DOHH2 (cell line): ENCODE measurements around the gene IQSEC1.

Source experiments
- H3F3A ChIP-seq: fragments of 200-600 bp; sonication (generic), shearing (Covaris generic); 2 replicates; pipeline ENCODE4 v1.6.0; 2016; ENCODE audit warnings: antibody characterized with exemption, mild to moderate bottlenecking; ENCODE audit not compliant: control insufficient read depth, insufficient read depth
- H3K27ac ChIP-seq: fragments of 200-600 bp; sonication (generic); 2 replicates; pipeline ENCODE4 v1.5.1; 2014; ENCODE audit warnings: low read depth, mild to moderate bottlenecking, low read length, moderate library complexity
- H3K27me3 ChIP-seq: fragments of 200-600 bp; sonication (generic); 2 replicates; pipeline ENCODE4 v1.6.1; 2014; ENCODE audit warnings: mild to moderate bottlenecking, low read length, mixed read lengths; ENCODE audit not compliant: control insufficient read depth
- H3K36me3 ChIP-seq: fragments of 200-600 bp; sonication (generic); 2 replicates; pipeline ENCODE4 v1.6.1; 2014; ENCODE audit warnings: mild to moderate bottlenecking, low read length, moderate library complexity, mixed read lengths; ENCODE audit not compliant: control insufficient read depth
- H3K4me1 ChIP-seq: fragments of 200-600 bp; sonication (generic); 2 replicates; pipeline ENCODE4 v1.6.1; 2014; ENCODE audit warnings: mild to moderate bottlenecking, low read length, mixed read lengths; ENCODE audit not compliant: control insufficient read depth
- H3K4me2 ChIP-seq: fragments of 200-600 bp; sonication (generic); 2 replicates; pipeline ENCODE4 v1.6.0; 2014; ENCODE audit warnings: mild to moderate bottlenecking, low read length, moderate library complexity
- H3K4me3 ChIP-seq: fragments of 200-600 bp; sonication (generic); 2 replicates; pipeline ENCODE4 v1.5.1; 2014; ENCODE audit warnings: mild to moderate bottlenecking, low read length, mixed read lengths
- H3K79me2 ChIP-seq: fragments of 200-600 bp; sonication (generic); 2 replicates; pipeline ENCODE4 v1.6.1; 2014; ENCODE audit warnings: mild to moderate bottlenecking, low read length, mixed read lengths; ENCODE audit not compliant: control insufficient read depth
- H3K9me2 ChIP-seq: fragments of 200-600 bp; sonication (generic); replicated peaks from 2 replicates; pipeline ENCODE4 v1.6.1; 2014; ENCODE audit warnings: mild to moderate bottlenecking, low read length, mixed read lengths; ENCODE audit not compliant: control insufficient read depth
- H3K9me3 ChIP-seq: fragments of 200-600 bp; sonication (generic); 2 replicates; pipeline ENCODE4 v1.6.1; 2014; ENCODE audit warnings: antibody characterized with exemption, low read length, mixed read lengths; ENCODE audit not compliant: control insufficient read depth, insufficient read depth
- H4K20me1 ChIP-seq: fragments of 200-600 bp; sonication (generic); 2 replicates; pipeline ENCODE4 v1.6.0; 2014; ENCODE audit warnings: low read depth, mild to moderate bottlenecking, antibody characterized with exemption, low read length, moderate library complexity; ENCODE audit not compliant: control insufficient read depth, insufficient read depth
- CTCF ChIP-seq: fragments of 200-600 bp; sonication (generic); IDR thresholded peaks from one replicate; pipeline ENCODE4 v1.5.1; 2014; ENCODE audit warnings: antibody characterized with exemption, mild to moderate bottlenecking, low read depth, low read length; ENCODE audit not compliant: poor library complexity, severe bottlenecking
- EZH2phosphoT487 ChIP-seq: fragments of 200-600 bp; sonication (generic); IDR thresholded peaks from 2 replicates; pipeline ENCODE4 v1.6.1; 2017; ENCODE audit warnings: borderline replicate concordance, mild to moderate bottlenecking, antibody characterized with exemption, low read length, moderate library complexity, mixed read lengths

Gene IQSEC1

GRCh38 chr3:13099707-13100106, 26.5 kb upstream of the IQSEC1 start:
- H3K4me3 ChIP-seq, result no peak overlapping the region
- no peaks in the 10 kb centered on the region for H3K9me3 ChIP-seq
- H3K27me3 ChIP-seq, result no peaks in the 10 kb centered on the region
- no peaks in the 10 kb centered on the region for H3F3A ChIP-seq
- no peaks in the 10 kb centered on the region for H4K20me1 ChIP-seq
- H3K9me2 ChIP-seq, result no peaks in the 10 kb centered on the region
- no peaks in the 10 kb centered on the region for H3K4me1 ChIP-seq
- H3K27ac ChIP-seq, result no peak overlapping the region
- no peaks in the 10 kb centered on the region for H3K79me2 ChIP-seq
- no peak overlapping the region for H3K4me2 ChIP-seq
- TF ChIP-seq CTCF (no peak), EZH2phosphoT487 (no peak)
- H3K36me3 ChIP-seq, result no peaks in the 10 kb centered on the region

- H3K9me2 ChIP-seq, result no peaks in the 10 kb centered on the region
- no peaks in the 10 kb centered on the region for H3K9me3 ChIP-seq
- no peaks in the 10 kb centered on the region for H3K79me2 ChIP-seq
- no peaks in the 10 kb centered on the region for H4K20me1 ChIP-seq
- no peaks in the 10 kb centered on the region for H3K27me3 ChIP-seq
- H3K36me3 ChIP-seq, result no peaks in the 10 kb centered on the region
- H3K4me1 ChIP-seq, result no peaks in the 10 kb centered on the region
- no peak overlapping the region for H3K4me3 ChIP-seq
- H3K4me2 ChIP-seq, result no peak overlapping the region
- H3F3A ChIP-seq, result no peaks in the 10 kb centered on the region
- TF ChIP-seq CTCF (no peak), EZH2phosphoT487 (no peak)
- H3K27ac ChIP-seq, result no peak overlapping the region
Measured at GRCh38 chr3:13098192-13098988, 25.2 kb upstream of the IQSEC1 start.

- H4K20me1 ChIP-seq, result no peaks in the 10 kb centered on the region
Measured at GRCh38 chr3:13096356-13096755, 23.1 kb upstream of the IQSEC1 start.

More at GRCh38 chr3:13096356-13096755, 23.1 kb upstream of the IQSEC1 start:
- no peaks in the 10 kb centered on the region for H3K36me3 ChIP-seq
- H3K9me3 ChIP-seq, result no peaks in the 10 kb centered on the region
- no peak overlapping the region for H3K4me2 ChIP-seq
- TF ChIP-seq EZH2phosphoT487 (no peak), CTCF (no peak)
- H3K4me1 ChIP-seq, result peaks cover 3% of the 10 kb centered on the region; the same call in 1 of the 2 replicates
- H3K9me2 ChIP-seq, result no peaks in the 10 kb centered on the region
- H3K4me3 ChIP-seq, result no peak overlapping the region
- no peaks in the 10 kb centered on the region for H3K79me2 ChIP-seq
- H3F3A ChIP-seq, result no peaks in the 10 kb centered on the region
- no peak overlapping the region for H3K27ac ChIP-seq
- H3K27me3 ChIP-seq, result no peaks in the 10 kb centered on the region
